Mesothelial cell of epicardium (in vitro differentiated cells): ENCODE measurements around the gene SYT13. TPM values are rescaled to one million over a fixed set of nuclear protein-coding genes. Genes with fewer than 3 reads are reported as not detected.

Experiments
- DNase-seq, 2 experiments: peaks; one replicate each; pipeline ENCODE4 v3.0.0; 2021; ENCODE audit warnings: low spot score in 2 of 2; ENCODE audit not compliant: unreplicated experiment in 2 of 2
- H3K27ac Mint-ChIP-seq: 2 replicates; pipeline ENCODE4 v1.8.0; 2021; ENCODE audit warnings: mixed read lengths
- H3K27me3 Mint-ChIP-seq: 2 replicates; pipeline ENCODE4 v1.8.0; 2021; ENCODE audit warnings: low read depth, mixed read lengths
- H3K36me3 Mint-ChIP-seq: 2 replicates; pipeline ENCODE4 v1.8.0; 2021; ENCODE audit warnings: mixed read lengths
- H3K4me1 Mint-ChIP-seq: 2 replicates; pipeline ENCODE4 v1.8.0; 2021; ENCODE audit warnings: mixed read lengths
- H3K4me3 Mint-ChIP-seq: 2 replicates; pipeline ENCODE4 v1.8.0; 2021; ENCODE audit warnings: mild to moderate bottlenecking, moderate library complexity, mixed read lengths
- H3K9me3 Mint-ChIP-seq: 2 replicates; pipeline ENCODE4 v1.8.0; 2021; ENCODE audit warnings: mixed read lengths
- total RNA-seq: library from RNA; stranded (reverse); gene quantifications from 3 replicates; pipeline ENCODE4 v1.2.1, GENCODE V29; 2021
- TF ChIP-seq, protein P1 (sequence below): fragments of 200-600 bp; sonication (generic); IDR thresholded peaks from one replicate; pipeline ENCODE4 v1.5.0; 2021; ENCODE audit warnings: antibody characterized with exemption; ENCODE audit not compliant: unreplicated experiment

The SYT13 gene
- total RNA-seq, 1 donor from 2014 or later = 6.8 TPM

DNA sequence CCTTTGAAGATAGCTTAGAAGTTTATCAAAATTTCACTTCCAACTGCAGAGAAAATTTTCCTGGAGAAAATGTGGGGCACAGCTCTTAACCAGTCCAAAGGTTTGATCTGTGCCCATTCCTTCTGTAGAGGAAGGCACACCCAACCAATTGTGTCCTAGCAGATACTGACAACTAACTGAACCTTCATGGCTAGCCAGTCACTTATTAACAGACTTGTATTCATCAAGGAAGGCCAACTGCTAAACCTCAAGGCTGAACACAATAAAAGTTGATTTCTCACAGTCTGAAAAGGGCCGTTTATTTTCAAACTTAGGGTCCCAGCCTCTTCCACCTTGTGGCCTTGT lies 19.5 kb downstream of the SYT13 start:
- H3K36me3 Mint-ChIP-seq = no peaks in the 10 kb centered on the region
- H3K4me1 Mint-ChIP-seq = no peaks in the 10 kb centered on the region
- H3K27me3 Mint-ChIP-seq = peaks cover 55% of the 10 kb centered on the region
- H3K4me3 Mint-ChIP-seq = no peak overlapping the region
- no peak for DNase-seq
- no peak overlapping the region for H3K27ac Mint-ChIP-seq
- TF ChIP-seq, protein P1, sequence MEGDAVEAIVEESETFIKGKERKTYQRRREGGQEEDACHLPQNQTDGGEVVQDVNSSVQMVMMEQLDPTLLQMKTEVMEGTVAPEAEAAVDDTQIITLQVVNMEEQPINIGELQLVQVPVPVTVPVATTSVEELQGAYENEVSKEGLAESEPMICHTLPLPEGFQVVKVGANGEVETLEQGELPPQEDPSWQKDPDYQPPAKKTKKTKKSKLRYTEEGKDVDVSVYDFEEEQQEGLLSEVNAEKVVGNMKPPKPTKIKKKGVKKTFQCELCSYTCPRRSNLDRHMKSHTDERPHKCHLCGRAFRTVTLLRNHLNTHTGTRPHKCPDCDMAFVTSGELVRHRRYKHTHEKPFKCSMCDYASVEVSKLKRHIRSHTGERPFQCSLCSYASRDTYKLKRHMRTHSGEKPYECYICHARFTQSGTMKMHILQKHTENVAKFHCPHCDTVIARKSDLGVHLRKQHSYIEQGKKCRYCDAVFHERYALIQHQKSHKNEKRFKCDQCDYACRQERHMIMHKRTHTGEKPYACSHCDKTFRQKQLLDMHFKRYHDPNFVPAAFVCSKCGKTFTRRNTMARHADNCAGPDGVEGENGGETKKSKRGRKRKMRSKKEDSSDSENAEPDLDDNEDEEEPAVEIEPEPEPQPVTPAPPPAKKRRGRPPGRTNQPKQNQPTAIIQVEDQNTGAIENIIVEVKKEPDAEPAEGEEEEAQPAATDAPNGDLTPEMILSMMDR = no peak
- H3K9me3 Mint-ChIP-seq = peaks cover 8% of the 10 kb centered on the region

DNA sequence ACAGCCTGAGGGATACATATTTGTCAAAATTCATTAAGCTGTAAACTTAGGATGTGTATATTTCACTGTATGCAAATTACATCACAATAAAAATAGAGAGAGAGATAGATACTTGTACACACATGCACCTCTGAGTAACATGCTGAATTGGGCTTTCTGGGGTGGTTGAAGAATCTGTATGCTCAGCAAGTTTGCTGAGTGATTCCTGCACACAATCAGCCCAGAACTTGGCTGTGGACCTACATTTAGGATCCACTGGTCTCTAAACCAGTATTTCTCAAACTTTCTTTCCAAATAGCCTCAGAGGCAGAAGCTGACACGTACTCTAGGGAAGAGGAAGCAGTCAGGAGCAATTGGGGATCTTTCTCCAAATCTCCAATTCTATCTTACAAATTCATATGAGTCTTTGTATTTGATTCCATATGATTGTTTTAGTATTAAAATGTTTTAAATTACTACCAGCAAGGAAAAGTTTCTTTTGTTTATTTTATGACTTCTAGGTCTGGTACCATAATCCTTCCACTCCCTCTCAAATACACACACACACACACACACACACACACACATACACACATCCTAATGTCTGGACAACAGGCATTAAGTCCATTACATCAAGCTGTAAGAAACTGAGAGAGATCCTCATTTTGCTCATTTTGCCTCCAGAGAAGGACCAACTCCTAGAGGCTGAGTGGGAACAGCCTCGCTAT lies 20.0 kb downstream of the SYT13 start:
- H3K9me3 Mint-ChIP-seq = peaks cover 5% of the 10 kb centered on the region
- no peak for DNase-seq
- TF ChIP-seq, protein P1 = no peak
- no peaks in the 10 kb centered on the region for H3K4me1 Mint-ChIP-seq
- no peak overlapping the region for H3K27ac Mint-ChIP-seq
- H3K27me3 Mint-ChIP-seq = peaks cover 53% of the 10 kb centered on the region
- no peaks in the 10 kb centered on the region for H3K36me3 Mint-ChIP-seq
- H3K4me3 Mint-ChIP-seq = no peak overlapping the region

DNA sequence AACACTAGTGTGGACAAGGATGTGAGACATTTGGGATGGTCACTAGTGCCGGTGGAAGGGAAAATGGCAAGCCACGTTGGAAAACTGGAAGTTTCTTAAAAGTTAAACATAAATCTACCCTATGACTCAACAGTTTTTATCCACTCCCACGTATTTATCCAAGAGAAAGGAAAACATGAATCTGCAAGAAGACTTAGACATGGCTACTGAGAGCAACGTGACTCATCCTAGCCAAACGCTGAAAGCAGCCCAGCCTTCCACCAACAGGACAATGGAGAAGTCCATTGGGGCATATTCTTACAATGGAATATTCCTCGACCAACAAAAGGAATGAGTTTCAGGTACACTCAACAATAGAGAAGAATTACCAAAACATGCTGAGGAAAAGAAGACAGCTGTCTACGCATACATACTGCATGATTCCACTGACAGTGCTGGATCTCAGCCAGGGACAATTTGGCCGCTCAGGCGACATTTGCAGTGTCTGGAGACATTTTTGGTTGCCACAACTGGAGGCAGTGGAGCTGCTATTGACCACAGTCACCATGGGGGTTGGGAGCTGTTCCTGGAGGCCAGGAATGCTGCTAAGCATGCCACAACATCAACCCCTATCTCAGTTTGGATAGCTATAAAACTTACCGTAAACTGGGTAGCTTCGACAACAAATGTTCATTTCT lies 21.2 kb downstream of the SYT13 start:
- TF ChIP-seq, protein P1 = no peak
- no peak for DNase-seq
- Mint-ChIP-seq H3K27me3 (peaks cover 53% of the 10 kb centered on the region), H3K9me3 (peaks cover 4% of the 10 kb centered on the region), H3K4me3 (no peak overlapping the region), H3K27ac (no peak overlapping the region), H3K4me1 (no peaks in the 10 kb centered on the region), H3K36me3 (no peaks in the 10 kb centered on the region)

GRCh38 chr11:45263773-45264172 lies 22.4 kb downstream of the SYT13 start:
- Mint-ChIP-seq H3K36me3 (no peaks in the 10 kb centered on the region), H3K4me3 (no peak overlapping the region), H3K27me3 (peaks cover 55% of the 10 kb centered on the region), H3K4me1 (no peaks in the 10 kb centered on the region), H3K9me3 (peaks cover 4% of the 10 kb centered on the region), H3K27ac (no peak overlapping the region)
- TF ChIP-seq, protein P1 = no peak
- no peak for DNase-seq

GRCh38 chr11:45262900-45263299 lies 23.2 kb downstream of the SYT13 start:
- no peak overlapping the region for H3K4me3 Mint-ChIP-seq
- H3K9me3 Mint-ChIP-seq = peaks cover 4% of the 10 kb centered on the region
- H3K4me1 Mint-ChIP-seq = no peaks in the 10 kb centered on the region
- no peak for DNase-seq
- no peaks in the 10 kb centered on the region for H3K36me3 Mint-ChIP-seq
- H3K27me3 Mint-ChIP-seq = peaks cover 55% of the 10 kb centered on the region
- no peak overlapping the region for H3K27ac Mint-ChIP-seq
- TF ChIP-seq, protein P1 = no peak
